SU-DHL-6 (cell line): Measurements from ENCODE around the gene NSMCE1.
A peak's percentile ranks its signal among the peaks of the same experiment; 100 is the strongest.

Experiments
- H2AFZ ChIP-seq: fragments of 200-600 bp; sonication (generic); 2 replicates; pipeline ENCODE4 v1.6.1; 2014; ENCODE audit warnings: low read depth, mild to moderate bottlenecking, moderate library complexity, mixed read lengths, antibody characterized with exemption, low read length; ENCODE audit not compliant: severe bottlenecking
- H3F3A ChIP-seq: fragments of 200-600 bp; shearing (Covaris generic); 2 replicates; pipeline ENCODE4 v1.6.0; 2016; ENCODE audit warnings: antibody characterized with exemption, mild to moderate bottlenecking; ENCODE audit not compliant: insufficient read depth
- H3K27ac ChIP-seq: fragments of 200-600 bp; sonication (generic); 2 replicates; pipeline ENCODE4 v1.5.1; 2016; ENCODE audit warnings: low read depth, mild to moderate bottlenecking, low read length, moderate library complexity, mixed read lengths
- H3K27me3 ChIP-seq: fragments of 200-600 bp; sonication (generic), shearing (Covaris generic); 2 replicates; pipeline ENCODE4 v1.6.0; 2014; ENCODE audit warnings: mild to moderate bottlenecking, low read length
- H3K36me3 ChIP-seq: fragments of 200-600 bp; sonication (generic); 2 replicates; pipeline ENCODE4 v1.6.1; 2014; ENCODE audit warnings: mild to moderate bottlenecking, low read length, mixed read lengths
- H3K4me2 ChIP-seq: fragments of 300-600, 200-600 bp; shearing (Covaris generic), sonication (generic); 2 replicates; pipeline ENCODE4 v1.6.0; 2014; ENCODE audit warnings: low read length, low read depth, mild to moderate bottlenecking; ENCODE audit not compliant: poor library complexity, severe bottlenecking
- H3K4me3 ChIP-seq: fragments of 200-600 bp; sonication (generic); 2 replicates; pipeline ENCODE4 v1.5.1; 2014; ENCODE audit warnings: antibody characterized with exemption, low read length, mild to moderate bottlenecking, mixed read lengths; ENCODE audit not compliant: insufficient read depth, poor library complexity, severe bottlenecking
- H3K79me2 ChIP-seq: fragments of 200-600 bp; sonication (generic); 2 replicates; pipeline ENCODE4 v1.6.1; 2014; ENCODE audit warnings: mild to moderate bottlenecking, low read length, moderate library complexity; ENCODE audit not compliant: insufficient read depth
- H3K9ac ChIP-seq: fragments of 200-600 bp; sonication (generic); 2 replicates; pipeline ENCODE4 v1.7.0; 2014; ENCODE audit warnings: mild to moderate bottlenecking, low read length
- H3K9me2 ChIP-seq: fragments of 200-600 bp; sonication (generic); replicated peaks from 2 replicates; pipeline ENCODE4 v1.6.1; 2014; ENCODE audit warnings: low read length; ENCODE audit not compliant: insufficient read depth
- H3K9me3 ChIP-seq: fragments of 200-600 bp; sonication (generic); 2 replicates; pipeline ENCODE4 v1.6.1; 2014; ENCODE audit warnings: low read length, mixed read lengths; ENCODE audit not compliant: insufficient read depth
- H4K20me1 ChIP-seq: fragments of 200-600 bp; sonication (generic); 2 replicates; pipeline ENCODE4 v1.6.1; 2014; ENCODE audit warnings: low read depth, mild to moderate bottlenecking, antibody characterized with exemption, low read length, moderate library complexity, mixed read lengths
- CTCF ChIP-seq: fragments of 200-600 bp; sonication (generic); IDR thresholded peaks from one replicate; pipeline ENCODE4 v1.5.1; 2017; ENCODE audit warnings: antibody characterized with exemption, mild to moderate bottlenecking, low read length, moderate library complexity; ENCODE audit not compliant: insufficient read depth, poor library complexity, severe bottlenecking
- EZH2phosphoT487 ChIP-seq: fragments of 200-600 bp; sonication (generic), shearing (Covaris generic); conservative IDR thresholded peaks from 2 replicates; pipeline ENCODE4 v1.6.1; 2018; ENCODE audit warnings: mild to moderate bottlenecking, antibody characterized with exemption, low read length, moderate library complexity, mixed read lengths

The NSMCE1 gene

GRCh38 chr16:27301236-27301861 is 32.8 kb upstream of the NSMCE1 start:
- no peaks in the 10 kb centered on the region; the same call in 1 of the 2 replicates for H3K9me3 ChIP-seq
- no peak for TF ChIP-seq CTCF
- no peak for TF ChIP-seq EZH2phosphoT487
- no peaks in the 10 kb centered on the region for H3K9me2 ChIP-seq
- no peak overlapping the region for H3K9ac ChIP-seq
- H4K20me1 ChIP-seq, result no peaks in the 10 kb centered on the region
- peaks cover 63% of the 10 kb centered on the region for H3F3A ChIP-seq
- H2AFZ ChIP-seq, result no peak overlapping the region
- peak overlapping the region; percentile 98 for H3K27ac ChIP-seq
- no peaks in the 10 kb centered on the region for H3K79me2 ChIP-seq
- no peak overlapping the region for H3K4me3 ChIP-seq
- no peaks in the 10 kb centered on the region for H3K27me3 ChIP-seq
- H3K4me2 ChIP-seq, result peak overlapping the region; percentile 46
- H3K36me3 ChIP-seq, result no peaks in the 10 kb centered on the region

GRCh38 chr16:27298132-27298531 is 29.6 kb upstream of the NSMCE1 start:
- Histone ChIP-seq H3K9ac (peak overlapping the region; percentile 52), H3K27ac (peak overlapping the region; percentile 98), H3K79me2 (no peaks in the 10 kb centered on the region), H2AFZ (no peak overlapping the region), H3K9me3 (no peaks in the 10 kb centered on the region; the same call in 1 of the 2 replicates), H3K36me3 (no peaks in the 10 kb centered on the region), H3K4me2 (peak overlapping the region; percentile 86), H3K9me2 (no peaks in the 10 kb centered on the region), H4K20me1 (no peaks in the 10 kb centered on the region), H3K4me3 (no peak overlapping the region), H3F3A (peaks cover 72% of the 10 kb centered on the region), H3K27me3 (no peaks in the 10 kb centered on the region)
- TF ChIP-seq CTCF (no peak), EZH2phosphoT487 (no peak)

GRCh38 chr16:27293343-27293742 is 24.8 kb upstream of the NSMCE1 start:
- Histone ChIP-seq H4K20me1 (no peaks in the 10 kb centered on the region), H2AFZ (no peak overlapping the region), H3K9me3 (no peaks in the 10 kb centered on the region), H3K27ac (peak overlapping the region; percentile 2; the same call in 1 of the 2 replicates), H3K79me2 (no peaks in the 10 kb centered on the region), H3K36me3 (no peaks in the 10 kb centered on the region), H3K4me3 (no peak overlapping the region), H3K4me2 (no peak overlapping the region), H3K9me2 (no peaks in the 10 kb centered on the region), H3F3A (peaks cover 33% of the 10 kb centered on the region), H3K9ac (no peak overlapping the region), H3K27me3 (no peaks in the 10 kb centered on the region)
- no peak for TF ChIP-seq EZH2phosphoT487
- no peak for TF ChIP-seq CTCF
